HG03060 (cell line): ENCODE measurements around the gene CYP2C18.
"Not testable (repeated sequence)": the region's sequence is repeated elsewhere in the genome, so short reads cannot be mapped to it uniquely, and the experiment has no call there.

Experiments
- ATAC-seq: cut with Tn5 transposase; IDR thresholded peaks from one replicate; pipeline ENCODE4 v1.9.1; 2021; ENCODE audit warnings: low read depth, moderate number of reproducible peaks; ENCODE audit not compliant: unreplicated experiment

The CYP2C18 gene

DNA sequence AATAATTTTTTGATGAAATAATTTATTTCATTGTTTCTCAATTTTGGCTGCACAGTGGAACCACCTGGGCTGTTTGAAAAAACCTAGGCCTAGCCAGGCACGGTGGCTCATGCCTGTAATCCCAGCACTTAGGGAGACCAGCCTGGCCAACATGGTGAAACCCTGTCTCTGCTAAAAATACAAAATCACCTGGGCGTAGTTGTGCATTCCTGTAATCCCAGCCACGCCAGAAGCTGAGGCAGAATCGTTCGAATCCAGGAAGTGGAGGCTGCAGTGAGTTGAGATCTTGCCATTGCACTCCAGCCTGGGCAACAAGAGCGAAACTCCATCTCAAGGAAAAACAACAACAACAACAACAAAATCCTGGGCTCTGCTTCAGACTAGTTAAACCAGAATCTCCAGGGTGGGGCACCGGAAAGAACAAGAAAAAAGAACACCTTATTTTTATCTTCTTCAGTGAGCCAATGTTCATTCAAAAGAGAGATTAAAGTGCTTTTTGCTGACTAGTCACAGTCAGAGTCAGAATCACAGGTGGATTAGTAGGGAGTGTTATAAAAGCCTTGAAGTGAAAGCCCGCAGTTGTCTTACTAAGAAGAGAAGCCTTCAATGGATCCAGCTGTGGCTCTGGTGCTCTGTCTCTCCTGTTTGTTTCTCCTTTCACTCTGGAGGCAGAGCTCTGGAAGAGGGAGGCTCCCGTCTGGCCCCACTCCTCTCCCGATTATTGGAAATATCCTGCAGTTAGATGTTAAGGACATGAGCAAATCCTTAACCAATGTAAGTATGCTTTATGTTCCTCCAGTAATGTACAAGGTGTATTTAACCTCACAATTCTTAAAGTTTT is at the start of gene CYP2C18:
Gene CYP2C18 (plus strand): TSS at position 516 of the 841 bp plus-strand sequence. CDS start 91 bp downstream, at position 607.
- no peak for ATAC-seq

DNA sequence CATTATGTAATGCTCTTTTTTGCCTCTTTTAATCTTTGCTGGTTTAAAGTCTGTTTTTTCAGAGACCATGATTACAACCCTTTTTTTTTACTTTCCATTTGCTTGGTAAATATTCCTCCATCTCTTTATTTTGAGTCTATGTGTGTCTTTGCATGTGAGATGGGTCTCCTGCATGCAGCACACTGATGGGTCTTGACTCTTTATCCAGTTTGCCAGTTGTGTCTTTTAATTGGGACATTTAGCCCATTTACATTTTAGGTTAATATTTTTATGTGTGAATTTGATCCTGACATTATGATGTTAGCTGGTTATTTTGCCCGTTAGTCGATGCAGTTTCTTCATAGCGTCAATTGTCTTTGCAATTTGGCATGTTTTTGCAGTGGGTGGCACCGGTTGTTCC is 45.4 kb upstream of the CYP2C18 start:
- not testable (repeated sequence) for ATAC-seq

DNA sequence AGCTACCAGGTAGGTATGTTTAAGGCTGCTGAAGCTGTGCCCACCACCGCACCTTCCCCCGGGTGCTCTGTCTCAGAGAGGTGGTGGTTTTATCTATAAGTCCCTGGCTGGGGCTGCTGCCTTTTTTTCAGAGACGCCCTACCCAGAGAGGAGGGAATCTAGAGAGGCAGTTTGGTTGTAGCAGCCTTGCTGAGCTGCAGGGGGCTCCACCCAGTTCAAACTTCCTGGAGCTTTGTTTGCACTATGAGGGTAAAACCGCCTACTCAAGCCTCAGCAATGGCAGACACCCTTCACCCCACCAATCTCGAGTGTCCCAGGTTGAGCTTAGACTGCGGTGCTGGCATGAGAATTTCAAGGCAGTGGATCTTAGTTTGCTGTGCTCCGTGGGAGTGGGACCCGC is 43.6 kb upstream of the CYP2C18 start:
- no peak for ATAC-seq

DNA sequence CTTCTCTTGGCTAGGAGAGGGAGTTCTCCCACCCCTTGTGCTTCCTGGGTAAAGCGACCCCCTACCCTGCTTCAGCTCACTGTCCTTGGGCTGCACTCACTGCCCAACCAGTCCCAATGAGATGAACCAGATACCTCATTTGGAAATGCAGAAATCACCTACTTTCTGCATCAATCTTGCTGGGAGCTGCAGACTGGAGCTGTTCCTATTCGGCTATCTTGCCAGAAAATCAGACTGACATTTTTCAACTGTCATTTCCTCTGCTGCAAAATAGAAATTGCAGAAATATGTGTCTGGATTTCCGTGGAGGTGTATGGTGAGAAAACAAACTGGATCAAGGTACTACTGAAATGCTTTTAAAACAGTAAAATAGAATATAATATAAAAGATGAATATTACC is 43.0 kb upstream of the CYP2C18 start:
- ATAC-seq, result no peak

DNA sequence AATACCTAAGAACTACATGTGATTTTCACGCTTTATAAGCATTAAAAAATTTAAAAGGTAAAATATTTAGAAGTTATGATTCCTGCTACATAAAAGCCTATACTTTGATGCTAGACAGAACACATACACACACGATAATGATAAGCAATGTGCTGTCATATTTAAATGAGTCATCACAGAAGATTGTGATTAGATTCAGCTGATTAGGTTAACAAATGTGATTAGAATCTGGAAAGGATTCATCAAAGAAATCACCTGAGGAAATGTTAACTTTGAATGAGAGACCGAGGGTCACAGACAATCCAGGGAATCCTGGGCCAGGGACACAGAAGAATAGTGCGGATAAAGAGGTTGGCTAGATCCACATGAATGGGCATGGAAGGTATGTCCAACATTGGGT is 42.0 kb upstream of the CYP2C18 start:
- no peak for ATAC-seq

DNA sequence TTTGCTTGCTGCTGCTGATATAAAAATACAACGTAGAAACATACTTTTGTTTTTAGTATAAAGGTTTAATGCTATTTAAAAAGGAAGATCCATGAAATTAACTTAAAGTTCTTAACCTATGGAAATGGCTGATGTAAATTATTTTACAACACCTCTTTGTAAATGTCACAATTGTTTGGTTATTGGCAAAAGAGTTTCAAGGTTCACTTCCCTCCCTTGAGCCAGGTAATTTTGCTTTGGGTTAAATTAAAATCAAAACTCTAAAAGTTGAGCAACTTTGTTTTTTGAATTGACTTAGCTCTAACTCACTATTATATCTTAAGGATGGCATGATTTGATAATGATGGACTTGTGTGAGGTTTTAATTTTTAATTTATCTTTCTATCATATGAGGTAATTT is 39.2 kb upstream of the CYP2C18 start:
- no peak for ATAC-seq

DNA sequence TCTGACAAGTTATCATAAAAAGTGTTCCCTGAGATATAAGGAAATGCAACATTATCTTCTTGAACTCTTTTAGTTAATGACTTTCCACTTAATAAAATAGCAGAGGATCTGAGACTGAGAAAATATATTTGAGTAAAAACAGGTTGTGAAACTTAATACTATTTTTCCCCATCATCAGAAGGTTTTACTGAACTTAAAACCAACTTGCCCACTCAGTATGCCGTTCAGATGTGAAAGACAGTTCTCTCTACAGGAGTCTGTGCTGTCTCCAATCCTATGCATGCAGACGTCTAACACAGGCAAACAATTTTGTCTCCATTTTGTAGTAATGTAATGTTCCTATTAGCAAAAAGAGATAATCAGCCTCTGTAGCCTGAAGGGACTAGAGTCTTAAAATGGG is 38.2 kb upstream of the CYP2C18 start:
- no peak for ATAC-seq

DNA sequence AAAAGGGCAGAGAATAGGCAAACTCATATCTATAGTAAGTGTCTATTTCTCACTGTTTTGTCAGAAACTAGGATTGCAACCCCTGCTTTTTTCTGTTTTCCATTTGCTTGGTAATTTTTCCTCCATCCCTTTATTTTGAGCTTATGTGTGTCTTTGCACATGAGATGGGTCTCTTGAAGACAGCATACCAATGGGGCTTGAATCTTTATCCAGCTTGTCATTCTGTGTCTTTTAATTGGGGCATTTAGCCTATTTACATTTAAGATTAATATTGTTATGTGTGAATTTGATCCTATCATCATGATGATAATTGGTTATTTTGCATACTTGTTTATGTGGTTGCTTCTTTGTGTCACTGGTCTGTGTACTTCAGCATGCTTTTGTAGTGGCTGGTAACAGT is 28.3 kb upstream of the CYP2C18 start:
- not testable (repeated sequence) for ATAC-seq

DNA sequence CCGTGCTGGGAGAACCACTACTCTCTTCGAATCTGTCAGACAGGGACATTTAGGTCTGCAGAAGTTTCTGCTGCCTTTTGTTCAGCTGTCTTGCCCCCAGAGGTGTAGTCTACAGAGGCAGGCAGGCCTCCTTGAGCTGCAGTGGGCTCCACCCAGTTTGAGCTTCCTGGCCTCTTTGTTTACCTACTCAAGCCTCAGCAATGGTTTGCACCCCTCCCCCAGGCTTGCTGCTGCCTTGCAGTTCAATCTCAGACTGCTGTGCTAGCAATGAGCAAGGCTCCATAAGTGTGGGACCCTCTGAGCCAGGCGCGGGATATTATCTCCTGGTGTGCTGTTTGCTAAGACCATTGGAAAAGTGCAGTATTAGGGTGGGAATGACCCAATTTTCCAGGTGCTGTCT is 20.5 kb upstream of the CYP2C18 start:
- ATAC-seq, result not testable (repeated sequence)

DNA sequence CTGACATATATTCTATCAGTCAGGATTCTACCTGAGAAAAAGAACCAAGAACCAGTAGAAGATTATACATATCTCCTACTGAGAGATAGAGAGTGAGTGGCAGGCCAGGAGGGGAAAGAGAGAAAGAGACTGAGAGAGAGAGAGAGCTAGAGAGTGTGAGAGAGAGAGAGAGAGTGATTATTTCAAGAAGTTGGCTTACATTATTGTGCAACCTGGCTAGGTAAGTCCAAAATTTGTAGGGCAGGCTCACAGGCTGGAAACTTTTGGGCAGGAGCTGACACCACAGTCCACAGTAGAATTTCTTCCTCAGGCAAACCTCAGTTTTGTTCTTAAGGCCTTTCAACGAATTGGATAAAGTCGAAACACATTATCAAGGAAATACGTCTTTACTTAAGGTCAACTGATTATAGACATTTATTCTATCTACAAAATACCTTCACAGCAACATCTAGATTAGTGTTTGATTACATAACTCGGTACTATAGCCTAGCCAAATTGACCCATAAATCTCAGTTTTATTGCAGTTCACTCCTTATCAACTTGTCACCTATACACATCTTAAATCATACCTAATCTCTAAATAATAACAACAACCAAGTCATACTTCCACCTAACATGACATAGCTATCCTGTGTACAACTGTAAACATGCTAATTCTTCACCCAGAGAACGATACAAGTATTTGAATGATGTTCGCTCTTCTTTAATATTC is 17.0 kb upstream of the CYP2C18 start:
- no peak for ATAC-seq

DNA sequence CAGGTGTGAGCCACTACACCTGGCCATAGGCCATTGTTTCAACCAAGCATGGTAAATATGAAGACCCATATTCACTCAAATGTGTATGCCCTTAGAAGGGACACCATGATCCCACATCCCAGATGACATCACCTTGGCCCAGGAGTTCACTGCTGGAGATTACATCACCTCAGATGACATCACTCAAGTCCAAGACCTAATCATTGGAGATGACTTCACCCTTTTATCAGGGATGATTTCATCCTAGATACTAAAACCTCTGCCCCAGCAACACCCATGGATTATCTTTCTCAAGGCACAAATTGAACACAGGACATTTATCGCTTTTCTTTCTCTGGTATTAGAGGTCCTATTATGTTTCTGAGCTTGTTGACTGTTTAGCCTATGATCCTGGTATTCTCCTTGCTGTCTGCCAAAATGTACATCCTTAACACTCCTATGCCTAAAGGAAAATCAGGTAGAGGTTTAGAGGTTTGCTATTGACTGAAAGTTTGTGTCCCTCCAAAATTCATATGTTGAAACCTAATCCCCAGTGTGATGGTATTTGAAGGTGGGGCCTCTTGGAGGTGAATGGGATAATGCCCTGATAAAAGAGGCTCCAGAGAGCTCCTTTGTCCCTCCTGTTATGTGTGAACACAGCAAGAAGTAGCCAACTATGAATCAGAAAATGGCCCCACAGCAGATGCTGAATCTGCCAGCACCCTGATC is 9.8 kb upstream of the CYP2C18 start:
- no peak for ATAC-seq

DNA sequence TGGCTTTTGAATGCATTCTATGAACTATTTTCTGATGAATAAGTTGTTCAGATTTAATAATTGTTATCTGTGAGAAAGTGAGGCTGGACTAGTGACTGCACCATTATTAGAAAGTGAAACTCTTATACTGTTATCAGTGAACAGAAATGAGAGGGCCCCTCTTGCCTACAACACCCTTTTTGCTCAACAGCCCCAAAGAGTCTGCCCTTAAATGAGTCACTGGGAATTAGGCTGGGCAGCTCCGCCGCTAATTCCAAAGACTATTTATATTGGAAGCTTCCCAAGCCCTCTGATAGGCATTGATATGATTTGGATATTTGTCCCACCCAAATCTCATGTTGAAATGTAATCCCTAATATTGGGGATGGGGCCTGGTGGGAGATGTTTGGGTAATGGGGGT is 7.0 kb upstream of the CYP2C18 start:
- no peak for ATAC-seq

DNA sequence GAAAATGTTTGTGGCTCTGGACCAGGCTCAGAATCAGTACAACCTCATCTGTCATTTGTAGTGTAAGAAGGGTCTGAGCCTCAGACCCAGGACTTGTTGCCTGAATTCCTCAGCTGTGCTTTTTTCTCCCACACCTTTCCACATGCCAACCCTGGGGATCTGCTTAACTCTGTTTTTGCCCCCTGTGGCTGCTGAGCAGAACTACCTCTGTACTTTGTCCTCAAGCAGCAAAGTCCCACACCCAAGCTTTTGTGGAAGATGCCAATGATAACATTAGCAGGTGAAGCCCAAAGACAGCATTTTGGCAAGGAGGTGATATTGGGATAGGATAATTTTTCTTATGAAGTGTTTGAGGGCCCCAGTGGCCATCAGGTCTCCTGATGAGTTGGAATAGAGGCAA is 5.8 kb upstream of the CYP2C18 start:
- no peak for ATAC-seq

DNA sequence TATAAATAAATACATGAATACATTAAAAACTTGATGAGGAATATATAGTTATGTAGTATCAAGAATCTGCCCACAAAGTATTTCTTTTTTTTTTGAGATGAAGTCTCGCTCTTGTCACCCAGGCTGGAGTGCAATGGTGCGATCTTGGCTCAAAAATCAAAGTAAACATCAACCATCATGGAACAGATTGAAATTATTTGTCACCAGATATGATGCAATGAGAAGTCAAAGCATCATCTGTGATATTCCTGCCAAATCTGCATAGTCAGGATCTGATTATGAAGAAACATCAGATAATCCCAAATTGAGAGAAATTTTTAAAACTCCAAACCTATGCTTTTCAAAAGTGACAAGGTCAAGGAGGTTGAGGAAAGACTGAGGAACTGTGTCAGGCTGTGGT is 5.1 kb upstream of the CYP2C18 start:
- no peak for ATAC-seq

DNA sequence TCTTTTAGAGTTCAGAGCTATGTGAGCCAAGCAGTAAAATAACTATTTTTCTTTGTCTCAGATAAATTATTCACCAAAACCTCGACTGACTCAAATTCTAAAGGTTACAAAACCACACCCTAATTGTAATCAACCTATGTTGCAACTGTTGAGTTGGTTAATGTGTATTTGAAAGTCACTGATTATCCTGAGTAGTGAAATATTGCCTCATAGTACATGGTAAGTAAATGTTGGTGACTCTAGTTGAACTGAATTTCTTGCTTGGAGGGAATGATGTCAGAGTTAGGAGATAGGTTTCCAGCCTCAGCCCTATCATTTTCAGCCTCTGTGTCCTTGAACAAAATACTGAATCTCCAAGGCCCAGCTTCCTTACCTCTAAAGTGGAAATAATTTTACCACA is 3.0 kb upstream of the CYP2C18 start:
- ATAC-seq, result no peak

DNA sequence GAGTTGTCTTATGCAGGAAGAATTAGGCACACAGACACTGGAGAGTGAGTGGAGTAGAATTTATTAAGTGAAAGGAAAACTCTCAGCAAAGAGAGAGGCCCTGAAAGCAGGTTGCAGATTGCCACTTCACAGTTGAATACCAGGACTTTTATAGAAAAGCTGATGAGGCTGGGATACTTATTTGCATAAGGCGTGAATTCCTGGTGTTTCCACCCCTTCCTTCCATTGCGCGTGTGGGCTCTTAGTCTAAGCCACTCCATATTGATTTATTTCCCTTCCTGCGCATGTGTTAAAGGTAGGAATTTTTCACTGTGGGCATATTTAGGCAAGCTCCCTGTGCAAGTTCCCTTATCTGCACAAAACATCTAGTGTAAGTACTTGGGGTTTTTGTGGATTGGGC is 893 bp upstream of the CYP2C18 start:
- ATAC-seq, result not testable (repeated sequence)

DNA sequence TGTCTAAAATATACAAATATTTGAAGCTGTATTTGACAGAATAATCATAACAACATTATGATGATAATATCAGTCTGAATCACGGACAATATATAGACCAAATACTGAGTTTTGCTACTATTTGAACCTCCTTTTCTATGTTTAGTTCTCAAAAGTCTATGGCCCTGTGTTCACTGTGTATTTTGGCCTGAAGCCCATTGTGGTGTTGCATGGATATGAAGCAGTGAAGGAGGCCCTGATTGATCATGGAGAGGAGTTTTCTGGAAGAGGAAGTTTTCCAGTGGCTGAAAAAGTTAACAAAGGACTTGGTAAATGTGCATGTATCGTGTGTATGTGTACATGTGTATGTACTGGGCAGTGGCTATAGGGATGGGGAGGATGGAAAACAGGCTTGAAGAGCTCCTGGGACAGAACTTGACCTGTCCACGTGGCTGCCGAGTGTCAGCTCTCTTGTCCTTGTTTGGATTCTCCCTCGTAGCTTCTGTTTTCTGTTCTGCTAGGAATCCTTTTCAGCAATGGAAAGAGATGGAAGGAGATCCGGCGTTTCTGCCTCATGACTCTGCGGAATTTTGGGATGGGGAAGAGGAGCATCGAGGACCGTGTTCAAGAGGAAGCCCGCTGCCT is 4.2 kb downstream of the CYP2C18 start:
- ATAC-seq, result no peak

DNA sequence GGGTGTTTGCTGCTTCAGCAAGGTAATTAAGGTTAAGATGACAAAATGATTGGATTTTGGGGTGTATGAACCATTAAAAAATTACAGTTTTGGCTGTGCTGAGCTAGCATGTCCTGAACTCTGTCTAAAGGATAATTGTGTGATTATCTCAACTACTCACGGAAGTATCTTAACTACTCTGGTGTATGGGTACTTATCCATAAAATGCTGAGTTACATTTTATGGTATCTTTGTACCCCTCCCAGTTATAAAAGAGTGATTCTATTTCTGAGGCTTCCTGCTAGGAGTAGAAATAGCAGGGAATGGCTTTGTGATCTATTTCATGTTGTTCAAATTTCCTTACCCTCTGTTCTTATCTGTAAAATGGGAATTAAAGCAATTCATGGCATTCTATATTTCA is 22.6 kb downstream of the CYP2C18 start:
- no peak for ATAC-seq

DNA sequence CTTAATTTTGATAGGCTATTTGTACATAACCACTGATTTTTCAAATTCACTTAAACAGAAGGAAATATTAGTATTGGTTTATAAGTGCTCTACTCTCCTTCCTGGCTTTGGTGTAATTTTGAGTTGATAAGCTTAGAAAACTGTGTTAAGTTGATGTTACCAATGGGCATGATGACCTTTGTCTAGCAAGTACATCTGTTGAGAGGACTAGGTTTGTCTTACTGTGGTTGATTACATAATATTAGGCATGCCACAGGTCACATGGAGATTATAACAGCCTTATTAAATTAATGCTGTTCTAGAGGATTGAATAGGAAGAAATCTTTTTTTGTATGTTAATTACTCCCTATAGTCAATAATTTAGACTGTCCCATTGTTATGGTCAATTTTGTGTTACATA is 27.0 kb downstream of the CYP2C18 start:
- ATAC-seq, result no peak

DNA sequence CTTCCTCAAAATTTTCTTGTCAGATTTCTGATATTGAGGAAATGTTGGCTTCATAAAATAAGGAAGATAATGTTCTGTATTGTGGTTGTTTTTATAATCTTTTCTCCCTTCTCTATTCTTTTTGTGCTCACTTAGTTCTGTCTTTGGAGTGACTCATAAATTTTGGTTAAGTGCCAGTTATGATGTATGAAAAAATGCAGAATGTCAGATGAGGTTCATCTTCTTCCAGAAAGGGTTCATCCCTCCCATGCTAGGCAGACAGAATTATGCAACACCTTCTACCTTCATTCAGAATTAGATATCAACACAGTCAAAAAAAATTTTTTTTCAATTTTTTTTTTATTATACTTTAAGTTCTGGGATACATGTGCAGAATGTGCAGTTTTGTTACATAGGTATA is 42.3 kb downstream of the CYP2C18 start:
- ATAC-seq, result no peak

DNA sequence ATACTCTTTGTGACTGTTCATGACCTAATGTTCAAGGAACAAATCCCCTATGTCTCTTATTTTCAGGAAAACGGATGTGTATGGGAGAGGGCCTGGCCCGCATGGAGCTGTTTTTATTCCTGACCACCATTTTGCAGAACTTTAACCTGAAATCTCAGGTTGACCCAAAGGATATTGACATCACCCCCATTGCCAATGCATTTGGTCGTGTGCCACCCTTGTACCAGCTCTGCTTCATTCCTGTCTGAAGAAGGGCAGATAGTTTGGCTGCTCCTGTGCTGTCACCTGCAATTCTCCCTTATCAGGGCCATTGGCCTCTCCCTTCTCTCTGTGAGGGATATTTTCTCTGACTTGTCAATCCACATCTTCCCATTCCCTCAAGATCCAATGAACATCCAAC is 51.7 kb downstream of the CYP2C18 start:
- no peak for ATAC-seq
